ENCODE measurements around the gene KCNQ4. TPM values are rescaled to one million over a fixed set of nuclear protein-coding genes. Genes with fewer than 3 reads are reported as not detected.

The KCNQ4 gene
- polyA plus RNA-seq, 1 donor = 2.2 TPM

- Histone ChIP-seq H3K36me3 (ENCODE audit: control insufficient read depth, insufficient read depth, low read length) (peaks cover 51% of the 10 kb centered on the region), H3K4me1 (ENCODE audit: control insufficient read depth, insufficient read depth, low read length) (peaks cover 3% of the 10 kb centered on the region)
Measured at GRCh38 chr1:40743452-40743851, 40.1 kb upstream of the KCNQ4 start.

GRCh38 chr1:40743860-40744259 is 39.7 kb upstream of the KCNQ4 start:
- peaks cover 6% of the 10 kb centered on the region for H3K4me1 ChIP-seq (ENCODE audit: control insufficient read depth, insufficient read depth, low read length)
- no peak for DNase-seq
- 100% methylated on average over 1 of the region's 3 CpGs for WGBS (ENCODE audit: insufficient coverage, low lambda C conversion rate)
- H3K27ac ChIP-seq (ENCODE audit: low read length) = no peak overlapping the region
- H3K9me3 ChIP-seq (ENCODE audit: control insufficient read depth, low read depth, low read length) = no peaks in the 10 kb centered on the region
- H3K27me3 ChIP-seq (ENCODE audit: control insufficient read depth, insufficient read depth, low read length) = no peaks in the 10 kb centered on the region
- H3K4me3 ChIP-seq (ENCODE audit: low read length) = no peak overlapping the region
- peaks cover 53% of the 10 kb centered on the region for H3K36me3 ChIP-seq (ENCODE audit: control insufficient read depth, insufficient read depth, low read length)

More at GRCh38 chr1:40743452-40743851, 40.1 kb upstream of the KCNQ4 start:
- no peak for DNase-seq
- no CpG with 5 or more reads among the region's 3 CpGs for WGBS (ENCODE audit: insufficient coverage, low lambda C conversion rate)
- Histone ChIP-seq H3K9me3 (ENCODE audit: control insufficient read depth, low read depth, low read length) (no peaks in the 10 kb centered on the region), H3K4me3 (ENCODE audit: low read length) (no peak overlapping the region), H3K27ac (ENCODE audit: low read length) (no peak overlapping the region), H3K27me3 (ENCODE audit: control insufficient read depth, insufficient read depth, low read length) (no peaks in the 10 kb centered on the region)

GRCh38 chr1:40745176-40745575 is 38.4 kb upstream of the KCNQ4 start:
- Histone ChIP-seq H3K36me3 (ENCODE audit: control insufficient read depth, insufficient read depth, low read length) (peaks cover 49% of the 10 kb centered on the region), H3K4me1 (ENCODE audit: control insufficient read depth, insufficient read depth, low read length) (peaks cover 8% of the 10 kb centered on the region), H3K27me3 (ENCODE audit: control insufficient read depth, insufficient read depth, low read length) (no peaks in the 10 kb centered on the region), H3K27ac (ENCODE audit: low read length) (no peak overlapping the region), H3K9me3 (ENCODE audit: control insufficient read depth, low read depth, low read length) (no peaks in the 10 kb centered on the region), H3K4me3 (ENCODE audit: low read length) (no peak overlapping the region)
- DNase-seq = no peak
- WGBS (ENCODE audit: insufficient coverage, low lambda C conversion rate) = no CpG with 5 or more reads among the region's 1 CpG

- H3K27ac ChIP-seq (ENCODE audit: low read length) = no peak overlapping the region
- DNase-seq = no peak
- H3K36me3 ChIP-seq (ENCODE audit: control insufficient read depth, insufficient read depth, low read length) = peaks cover 56% of the 10 kb centered on the region
- WGBS (ENCODE audit: insufficient coverage, low lambda C conversion rate) = no CpG with 5 or more reads among the region's 2 CpGs
- no peak overlapping the region for H3K4me3 ChIP-seq (ENCODE audit: low read length)
- H3K9me3 ChIP-seq (ENCODE audit: control insufficient read depth, low read depth, low read length) = no peaks in the 10 kb centered on the region
- H3K4me1 ChIP-seq (ENCODE audit: control insufficient read depth, insufficient read depth, low read length) = peaks cover 8% of the 10 kb centered on the region
- no peaks in the 10 kb centered on the region for H3K27me3 ChIP-seq (ENCODE audit: control insufficient read depth, insufficient read depth, low read length)
Measured at GRCh38 chr1:40746344-40747090, 37.1 kb upstream of the KCNQ4 start.

GRCh38 chr1:40748841-40749718 is 34.5 kb upstream of the KCNQ4 start:
- peaks cover 49% of the 10 kb centered on the region for H3K36me3 ChIP-seq (ENCODE audit: control insufficient read depth, insufficient read depth, low read length)
- WGBS (ENCODE audit: insufficient coverage, low lambda C conversion rate) = no CpG with 5 or more reads among the region's 5 CpGs
- peak; percentile 26 to 50 for DNase-seq

GRCh38 chr1:40749817-40750216 is 33.8 kb upstream of the KCNQ4 start:
- DNase-seq = no peak
- Histone ChIP-seq H3K4me3 (ENCODE audit: low read length) (no peak overlapping the region), H3K4me1 (ENCODE audit: control insufficient read depth, insufficient read depth, low read length) (peaks cover 8% of the 10 kb centered on the region), H3K9me3 (ENCODE audit: control insufficient read depth, low read depth, low read length) (no peaks in the 10 kb centered on the region), H3K36me3 (ENCODE audit: control insufficient read depth, insufficient read depth, low read length) (peaks cover 53% of the 10 kb centered on the region), H3K27ac (ENCODE audit: low read length) (peak overlapping the region; percentile 3), H3K27me3 (ENCODE audit: control insufficient read depth, insufficient read depth, low read length) (no peaks in the 10 kb centered on the region)
- 80% methylated on average over 1 of the region's 3 CpGs for WGBS (ENCODE audit: insufficient coverage, low lambda C conversion rate)

More at GRCh38 chr1:40748841-40749718, 34.5 kb upstream of the KCNQ4 start:
- peak overlapping the region; percentile 32 for H3K27ac ChIP-seq (ENCODE audit: low read length)
- H3K27me3 ChIP-seq (ENCODE audit: control insufficient read depth, insufficient read depth, low read length) = no peaks in the 10 kb centered on the region
- no peak overlapping the region for H3K4me3 ChIP-seq (ENCODE audit: low read length)
- H3K9me3 ChIP-seq (ENCODE audit: control insufficient read depth, low read depth, low read length) = no peaks in the 10 kb centered on the region
- H3K4me1 ChIP-seq (ENCODE audit: control insufficient read depth, insufficient read depth, low read length) = peaks cover 8% of the 10 kb centered on the region

- H3K36me3 ChIP-seq (ENCODE audit: control insufficient read depth, insufficient read depth, low read length) = peaks cover 58% of the 10 kb centered on the region
Measured at GRCh38 chr1:40750451-40750908, 33.1 kb upstream of the KCNQ4 start.

GRCh38 chr1:40751802-40752201 is 31.8 kb upstream of the KCNQ4 start:
- DNase-seq = no peak
- no peaks in the 10 kb centered on the region for H3K27me3 ChIP-seq (ENCODE audit: control insufficient read depth, insufficient read depth, low read length)
- H3K27ac ChIP-seq (ENCODE audit: low read length) = no peak overlapping the region
- H3K4me3 ChIP-seq (ENCODE audit: low read length) = no peak overlapping the region
- no peaks in the 10 kb centered on the region for H3K9me3 ChIP-seq (ENCODE audit: control insufficient read depth, low read depth, low read length)
- peaks cover 66% of the 10 kb centered on the region for H3K36me3 ChIP-seq (ENCODE audit: control insufficient read depth, insufficient read depth, low read length)
- WGBS (ENCODE audit: insufficient coverage, low lambda C conversion rate) = no CpG with 5 or more reads among the region's 4 CpGs
- peaks cover 8% of the 10 kb centered on the region for H3K4me1 ChIP-seq (ENCODE audit: control insufficient read depth, insufficient read depth, low read length)

More at GRCh38 chr1:40750451-40750908, 33.1 kb upstream of the KCNQ4 start:
- DNase-seq = no peak
- peaks cover 8% of the 10 kb centered on the region for H3K4me1 ChIP-seq (ENCODE audit: control insufficient read depth, insufficient read depth, low read length)
- H3K27ac ChIP-seq (ENCODE audit: low read length) = no peak overlapping the region
- no peaks in the 10 kb centered on the region for H3K9me3 ChIP-seq (ENCODE audit: control insufficient read depth, low read depth, low read length)
- 100% methylated on average over 1 of the region's 2 CpGs for WGBS (ENCODE audit: insufficient coverage, low lambda C conversion rate)
- H3K4me3 ChIP-seq (ENCODE audit: low read length) = no peak overlapping the region
- no peaks in the 10 kb centered on the region for H3K27me3 ChIP-seq (ENCODE audit: control insufficient read depth, insufficient read depth, low read length)

GRCh38 chr1:40753142-40753882 is 30.3 kb upstream of the KCNQ4 start:
- Histone ChIP-seq H3K4me1 (ENCODE audit: control insufficient read depth, insufficient read depth, low read length) (peaks cover 8% of the 10 kb centered on the region), H3K27ac (ENCODE audit: low read length) (no peak overlapping the region), H3K36me3 (ENCODE audit: control insufficient read depth, insufficient read depth, low read length) (peaks cover 73% of the 10 kb centered on the region), H3K9me3 (ENCODE audit: control insufficient read depth, low read depth, low read length) (no peaks in the 10 kb centered on the region), H3K4me3 (ENCODE audit: low read length) (no peak overlapping the region), H3K27me3 (ENCODE audit: control insufficient read depth, insufficient read depth, low read length) (no peaks in the 10 kb centered on the region)
- no peak for DNase-seq
- 94% methylated on average over 6 of the region's 8 CpGs for WGBS (ENCODE audit: insufficient coverage, low lambda C conversion rate)

- WGBS (ENCODE audit: insufficient coverage, low lambda C conversion rate) = no CpG with 5 or more reads among the region's 8 CpGs
- no peak for DNase-seq
- H3K4me3 ChIP-seq (ENCODE audit: low read length) = no peak overlapping the region
- H3K27ac ChIP-seq (ENCODE audit: low read length) = no peak overlapping the region
- H3K9me3 ChIP-seq (ENCODE audit: control insufficient read depth, low read depth, low read length) = no peaks in the 10 kb centered on the region
- H3K27me3 ChIP-seq (ENCODE audit: control insufficient read depth, insufficient read depth, low read length) = no peaks in the 10 kb centered on the region
- H3K4me1 ChIP-seq (ENCODE audit: control insufficient read depth, insufficient read depth, low read length) = peaks cover 8% of the 10 kb centered on the region
- peaks cover 75% of the 10 kb centered on the region for H3K36me3 ChIP-seq (ENCODE audit: control insufficient read depth, insufficient read depth, low read length)
Measured at GRCh38 chr1:40754201-40754600, 29.4 kb upstream of the KCNQ4 start.

Data from large intestine (tissue), 3 donors.